ENCODE results near the gene UBE2E2. TPM values are rescaled to one million over a fixed set of nuclear protein-coding genes. Genes with fewer than 3 reads are reported as not detected.

Gene UBE2E2
- 8.0 and 13.8 TPM in 2 replicates for total RNA-seq

GRCh38 chr3:23202921-23203707 lies at the start of gene UBE2E2:
Gene UBE2E2 (plus strand): TSS chr3:23203327.
- Mint-ChIP-seq H3K9me3 (peaks cover 4% of the 10 kb centered on the region), H3K27me3 (peaks cover 48% of the 10 kb centered on the region), H3K36me3 (ENCODE audit: low read depth) (peaks cover 3% of the 10 kb centered on the region), H3K4me3 (peak within 1 kb of the TSS; percentile 95), H3K27ac (peak within 1 kb of the TSS; percentile 93), H3K4me1 (peaks cover 24% of the 10 kb centered on the region)
- DNase-seq, result peak; percentile 86
- intact Hi-C loops (cut with micrococcal nuclease), result loop anchor here (1.0 to 5.0 kb wide), 2 partner anchors 604 to 714 kb away; partner anchors contain the start of genes RPL15 and UBE2E1

GRCh38 chr3:23153436-23153835 lies 49.7 kb upstream of the UBE2E2 start:
- no peaks in the 10 kb centered on the region for H3K27me3 Mint-ChIP-seq
- intact Hi-C loops (cut with micrococcal nuclease), result no loop called here
- no peaks in the 10 kb centered on the region for H3K9me3 Mint-ChIP-seq
- H3K4me1 Mint-ChIP-seq, result no peaks in the 10 kb centered on the region
- no peaks in the 10 kb centered on the region for H3K36me3 Mint-ChIP-seq (ENCODE audit: low read depth)
- H3K4me3 Mint-ChIP-seq, result no peak overlapping the region
- no peak for DNase-seq
- no peak overlapping the region for H3K27ac Mint-ChIP-seq

- H3K4me3 Mint-ChIP-seq, result no peak overlapping the region
- H3K4me1 Mint-ChIP-seq, result peaks cover 1% of the 10 kb centered on the region
- H3K27me3 Mint-ChIP-seq, result no peaks in the 10 kb centered on the region
- DNase-seq, result no peak
- H3K36me3 Mint-ChIP-seq (ENCODE audit: low read depth), result no peaks in the 10 kb centered on the region
- no peaks in the 10 kb centered on the region for H3K9me3 Mint-ChIP-seq
- intact Hi-C loops (cut with micrococcal nuclease), result no loop called here
- no peak overlapping the region for H3K27ac Mint-ChIP-seq
Measured at GRCh38 chr3:23157331-23157730, 45.8 kb upstream of the UBE2E2 start.

GRCh38 chr3:23159929-23160328 lies 43.2 kb upstream of the UBE2E2 start:
- no peak overlapping the region for H3K27ac Mint-ChIP-seq
- intact Hi-C loops (cut with micrococcal nuclease), result no loop called here
- no peaks in the 10 kb centered on the region for H3K9me3 Mint-ChIP-seq
- DNase-seq, result no peak
- H3K27me3 Mint-ChIP-seq, result no peaks in the 10 kb centered on the region
- H3K4me1 Mint-ChIP-seq, result peaks cover 1% of the 10 kb centered on the region
- H3K36me3 Mint-ChIP-seq (ENCODE audit: low read depth), result no peaks in the 10 kb centered on the region
- H3K4me3 Mint-ChIP-seq, result no peak overlapping the region

- Mint-ChIP-seq H3K36me3 (ENCODE audit: low read depth) (no peaks in the 10 kb centered on the region), H3K4me1 (peaks cover 1% of the 10 kb centered on the region), H3K9me3 (no peaks in the 10 kb centered on the region), H3K27ac (no peak overlapping the region), H3K4me3 (no peak overlapping the region), H3K27me3 (no peaks in the 10 kb centered on the region)
- DNase-seq, result no peak
- intact Hi-C loops (cut with micrococcal nuclease), result no loop called here
Measured at GRCh38 chr3:23161308-23161707, 41.8 kb upstream of the UBE2E2 start.

- no peak overlapping the region for H3K4me3 Mint-ChIP-seq
- no peak overlapping the region for H3K27ac Mint-ChIP-seq
- DNase-seq, result no peak
- no peaks in the 10 kb centered on the region for H3K36me3 Mint-ChIP-seq (ENCODE audit: low read depth)
- intact Hi-C loops (cut with micrococcal nuclease), result no loop called here
- no peaks in the 10 kb centered on the region for H3K9me3 Mint-ChIP-seq
- no peaks in the 10 kb centered on the region for H3K27me3 Mint-ChIP-seq
- H3K4me1 Mint-ChIP-seq, result peaks cover 1% of the 10 kb centered on the region
Measured at GRCh38 chr3:23161896-23162570, 41.1 kb upstream of the UBE2E2 start.

GRCh38 chr3:23162934-23163333 lies 40.2 kb upstream of the UBE2E2 start:
- Mint-ChIP-seq H3K36me3 (ENCODE audit: low read depth) (no peaks in the 10 kb centered on the region), H3K27me3 (no peaks in the 10 kb centered on the region), H3K27ac (no peak overlapping the region), H3K4me3 (no peak overlapping the region), H3K9me3 (no peaks in the 10 kb centered on the region), H3K4me1 (peaks cover 1% of the 10 kb centered on the region)
- DNase-seq, result no peak
- intact Hi-C loops (cut with micrococcal nuclease), result no loop called here

GRCh38 chr3:23164746-23165145 lies 38.4 kb upstream of the UBE2E2 start:
- DNase-seq, result no peak
- Mint-ChIP-seq H3K36me3 (ENCODE audit: low read depth) (no peaks in the 10 kb centered on the region), H3K4me1 (peaks cover 1% of the 10 kb centered on the region), H3K27ac (no peak overlapping the region), H3K27me3 (no peaks in the 10 kb centered on the region), H3K9me3 (no peaks in the 10 kb centered on the region), H3K4me3 (no peak overlapping the region)
- intact Hi-C loops (cut with micrococcal nuclease), result no loop called here

GRCh38 chr3:23165571-23165970 lies 37.6 kb upstream of the UBE2E2 start:
- Mint-ChIP-seq H3K27ac (no peak overlapping the region), H3K9me3 (no peaks in the 10 kb centered on the region), H3K27me3 (no peaks in the 10 kb centered on the region), H3K36me3 (ENCODE audit: low read depth) (no peaks in the 10 kb centered on the region), H3K4me1 (peaks cover 1% of the 10 kb centered on the region), H3K4me3 (no peak overlapping the region)
- intact Hi-C loops (cut with micrococcal nuclease), result no loop called here
- no peak for DNase-seq

- no peak overlapping the region for H3K27ac Mint-ChIP-seq
- no peaks in the 10 kb centered on the region for H3K27me3 Mint-ChIP-seq
- no peak overlapping the region for H3K4me3 Mint-ChIP-seq
- intact Hi-C loops (cut with micrococcal nuclease), result no loop called here
- H3K9me3 Mint-ChIP-seq, result no peaks in the 10 kb centered on the region
- peaks cover 1% of the 10 kb centered on the region for H3K4me1 Mint-ChIP-seq
- H3K36me3 Mint-ChIP-seq (ENCODE audit: low read depth), result no peaks in the 10 kb centered on the region
- DNase-seq, result no peak
Measured at GRCh38 chr3:23166276-23166675, 36.9 kb upstream of the UBE2E2 start.

- H3K27me3 Mint-ChIP-seq, result no peaks in the 10 kb centered on the region
- H3K9me3 Mint-ChIP-seq, result no peaks in the 10 kb centered on the region
- H3K4me1 Mint-ChIP-seq, result peaks cover 1% of the 10 kb centered on the region
- intact Hi-C loops (cut with micrococcal nuclease), result no loop called here
- H3K36me3 Mint-ChIP-seq (ENCODE audit: low read depth), result no peaks in the 10 kb centered on the region
- no peak overlapping the region for H3K27ac Mint-ChIP-seq
- no peak overlapping the region for H3K4me3 Mint-ChIP-seq
- DNase-seq, result no peak
Measured at GRCh38 chr3:23166845-23167244, 36.3 kb upstream of the UBE2E2 start.

- intact Hi-C loops (cut with micrococcal nuclease), result no loop called here
- Mint-ChIP-seq H3K27ac (no peak overlapping the region), H3K4me3 (no peak overlapping the region), H3K27me3 (no peaks in the 10 kb centered on the region), H3K9me3 (no peaks in the 10 kb centered on the region), H3K36me3 (ENCODE audit: low read depth) (no peaks in the 10 kb centered on the region), H3K4me1 (no peaks in the 10 kb centered on the region)
- no peak for DNase-seq
Measured at GRCh38 chr3:23169551-23169950, 33.6 kb upstream of the UBE2E2 start.

- intact Hi-C loops (cut with micrococcal nuclease), result no loop called here
- no peak overlapping the region for H3K27ac Mint-ChIP-seq
- H3K27me3 Mint-ChIP-seq, result no peaks in the 10 kb centered on the region
- no peaks in the 10 kb centered on the region for H3K9me3 Mint-ChIP-seq
- H3K4me1 Mint-ChIP-seq, result no peaks in the 10 kb centered on the region
- no peaks in the 10 kb centered on the region for H3K36me3 Mint-ChIP-seq (ENCODE audit: low read depth)
- DNase-seq, result no peak
- no peak overlapping the region for H3K4me3 Mint-ChIP-seq
Measured at GRCh38 chr3:23170291-23170690, 32.8 kb upstream of the UBE2E2 start.

GRCh38 chr3:23172059-23172458 lies 31.1 kb upstream of the UBE2E2 start:
- no peaks in the 10 kb centered on the region for H3K4me1 Mint-ChIP-seq
- H3K27ac Mint-ChIP-seq, result no peak overlapping the region
- intact Hi-C loops (cut with micrococcal nuclease), result no loop called here
- no peak overlapping the region for H3K4me3 Mint-ChIP-seq
- peaks cover 1% of the 10 kb centered on the region for H3K27me3 Mint-ChIP-seq
- no peaks in the 10 kb centered on the region for H3K36me3 Mint-ChIP-seq (ENCODE audit: low read depth)
- H3K9me3 Mint-ChIP-seq, result no peaks in the 10 kb centered on the region
- DNase-seq, result no peak
